OCI-LY1 (cell line): ENCODE data around the gene CFAP74.

ENCODE experiments used
- H2AFZ ChIP-seq: fragments of 200-600 bp; sonication (generic), shearing (Covaris generic); 2 replicates; pipeline ENCODE4 v1.6.0; 2014; ENCODE audit warnings: antibody characterized with exemption, mild to moderate bottlenecking, low read length
- H3F3A ChIP-seq: fragments of 200-600 bp; sonication (generic), shearing (Covaris generic); 2 replicates; pipeline ENCODE4 v1.6.0; 2014; ENCODE audit warnings: mild to moderate bottlenecking, antibody characterized with exemption, low read length, moderate library complexity; ENCODE audit not compliant: insufficient read depth
- H3K27ac ChIP-seq: fragments of 200-600 bp; sonication (generic); 2 replicates; pipeline ENCODE4 v1.5.1; 2014; ENCODE audit warnings: low read length, mixed run types, mild to moderate bottlenecking, low read depth; ENCODE audit not compliant: poor library complexity, severe bottlenecking
- H3K27me3 ChIP-seq: fragments of 200-600 bp; sonication (generic); 2 replicates; pipeline ENCODE4 v1.6.0; 2014; ENCODE audit warnings: antibody characterized with exemption, mild to moderate bottlenecking, low read length, moderate library complexity; ENCODE audit not compliant: insufficient read depth
- H3K36me3 ChIP-seq: fragments of 200-600 bp; sonication (generic); 2 replicates; pipeline ENCODE4 v1.6.1; 2014; ENCODE audit warnings: mild to moderate bottlenecking, antibody characterized with exemption, low read length, moderate library complexity, mixed read lengths; ENCODE audit not compliant: insufficient read depth
- H3K4me1 ChIP-seq: fragments of 200-600 bp; sonication (generic); 2 replicates; pipeline ENCODE4 v1.5.1; 2014; ENCODE audit warnings: mild to moderate bottlenecking, low read length, moderate library complexity; ENCODE audit not compliant: insufficient read depth, severe bottlenecking
- H3K4me2 ChIP-seq: fragments of 200-600 bp; sonication (generic), shearing (Covaris generic); 2 replicates; pipeline ENCODE4 v1.6.1; 2014; ENCODE audit warnings: low read length
- H3K4me3 ChIP-seq: fragments of 200-600 bp; sonication (generic); 2 replicates; pipeline ENCODE4 v1.5.1; 2014; ENCODE audit warnings: low read length, low read depth, mild to moderate bottlenecking, mixed read lengths; ENCODE audit not compliant: poor library complexity, severe bottlenecking
- H3K79me2 ChIP-seq: fragments of 200-600 bp; shearing (Covaris generic); 2 replicates; pipeline ENCODE4 v1.6.1; 2016; ENCODE audit warnings: mixed run types, low read length, mixed read lengths; ENCODE audit not compliant: insufficient read depth
- H3K9ac ChIP-seq: fragments of 200-600 bp; sonication (generic), shearing (Covaris generic); 2 replicates; pipeline ENCODE4 v1.6.1; 2014; ENCODE audit warnings: mild to moderate bottlenecking, low read length, mixed read lengths
- H3K9me2 ChIP-seq: fragments of 200-600 bp; sonication (generic), shearing (Covaris generic); 2 replicates; pipeline ENCODE4 v1.6.1; 2014; ENCODE audit warnings: low read depth, mild to moderate bottlenecking, low read length, mixed read lengths
- H3K9me3 ChIP-seq: fragments of 200-600 bp; shearing (Covaris generic); 2 replicates; pipeline ENCODE4 v1.6.1; 2014; ENCODE audit warnings: low read length, mixed read lengths
- H4K20me1 ChIP-seq: fragments of 200-600 bp; sonication (generic), shearing (Covaris generic); 2 replicates; pipeline ENCODE4 v1.6.0; 2016; ENCODE audit warnings: mild to moderate bottlenecking, low read length; ENCODE audit not compliant: insufficient read depth
- CTCF ChIP-seq: fragments of 200-600 bp; sonication (generic), shearing (Covaris generic); IDR thresholded peaks from 2 replicates; pipeline ENCODE4 v1.5.1; 2017; ENCODE audit warnings: mild to moderate bottlenecking, antibody characterized with exemption, low read length, moderate library complexity, mixed read lengths
- EZH2 ChIP-seq: fragments of 200-600 bp; sonication (generic), shearing (Covaris generic); IDR thresholded peaks from 2 replicates; pipeline ENCODE4 v1.8.0; 2017; ENCODE audit warnings: borderline replicate concordance, mixed run types, mild to moderate bottlenecking, antibody characterized with exemption, low read length, moderate library complexity, mixed read lengths

The CFAP74 gene

GRCh38 chr1:2024451-2024850 lies 20.9 kb upstream of the CFAP74 start:
- H4K20me1 ChIP-seq: no peaks in the 10 kb centered on the region
- H3K9ac ChIP-seq: no peak overlapping the region
- no peaks in the 10 kb centered on the region for H3K27me3 ChIP-seq
- H3K4me2 ChIP-seq: no peak overlapping the region
- H3K27ac ChIP-seq: no peak overlapping the region
- no peaks in the 10 kb centered on the region for H3K4me1 ChIP-seq
- no peak overlapping the region for H2AFZ ChIP-seq
- no peak overlapping the region for H3K4me3 ChIP-seq
- no peaks in the 10 kb centered on the region for H3K79me2 ChIP-seq
- TF ChIP-seq CTCF (no peak), EZH2 (no peak)
- H3K9me3 ChIP-seq: no peaks in the 10 kb centered on the region
- no peaks in the 10 kb centered on the region for H3K9me2 ChIP-seq
- H3F3A ChIP-seq: no peaks in the 10 kb centered on the region
- no peaks in the 10 kb centered on the region for H3K36me3 ChIP-seq

- no peak overlapping the region for H3K4me3 ChIP-seq
- no peak overlapping the region for H3K4me2 ChIP-seq
- H3K27ac ChIP-seq: no peak overlapping the region
- H4K20me1 ChIP-seq: no peaks in the 10 kb centered on the region
- no peaks in the 10 kb centered on the region for H3K4me1 ChIP-seq
- no peaks in the 10 kb centered on the region for H3K9me3 ChIP-seq
- H3K27me3 ChIP-seq: no peaks in the 10 kb centered on the region; the same call in 1 of the 2 replicates
- H3K9ac ChIP-seq: no peak overlapping the region
- H3K79me2 ChIP-seq: no peaks in the 10 kb centered on the region
- H3K9me2 ChIP-seq: no peaks in the 10 kb centered on the region
- H3K36me3 ChIP-seq: no peaks in the 10 kb centered on the region
- no peaks in the 10 kb centered on the region for H3F3A ChIP-seq
- no peak overlapping the region for H2AFZ ChIP-seq
- TF ChIP-seq CTCF (no peak), EZH2 (no peak)
These were observed 19.6 kb upstream of the CFAP74 start for GRCh38 chr1:2023187-2023586.

GRCh38 chr1:2022063-2022770 lies 18.6 kb upstream of the CFAP74 start:
- Histone ChIP-seq H3F3A (no peaks in the 10 kb centered on the region), H3K27ac (no peak overlapping the region), H3K4me2 (no peak overlapping the region), H3K27me3 (no peaks in the 10 kb centered on the region; the same call in 1 of the 2 replicates), H3K9ac (no peak overlapping the region), H3K36me3 (no peaks in the 10 kb centered on the region), H3K4me1 (no peaks in the 10 kb centered on the region), H2AFZ (no peak overlapping the region), H4K20me1 (no peaks in the 10 kb centered on the region), H3K9me2 (no peaks in the 10 kb centered on the region), H3K9me3 (no peaks in the 10 kb centered on the region), H3K79me2 (no peaks in the 10 kb centered on the region), H3K4me3 (no peak overlapping the region)
- TF ChIP-seq EZH2 (no peak), CTCF (no peak)
